Measurements from ENCODE around the gene MADD. TPM values are rescaled to one million over a fixed set of nuclear protein-coding genes. Genes with fewer than 3 reads are reported as not detected.

The MADD gene
- total and polyA plus RNA-seq, 2 donors (not counting 1 experiment from before 2014, with no cell fraction given) = 7.0 to 15.4 TPM

GRCh38 chr11:47280860-47281259, 10.9 kb downstream of the MADD start:
- H3K36me3 ChIP-seq (ENCODE audit: control insufficient read depth, insufficient read depth, low read length) = peaks cover 31% of the 10 kb centered on the region
- no peaks in the 10 kb centered on the region for H4K20me1 ChIP-seq (ENCODE audit: control insufficient read depth, extremely low read depth, insufficient read depth, low read length)
- no peak overlapping the region for H2AFZ ChIP-seq (ENCODE audit: low read length)
- DNase-seq (ENCODE audit: low read depth in 2 of 2) = no peak
- no peaks in the 10 kb centered on the region for H3K79me2 ChIP-seq (ENCODE audit: control insufficient read depth, insufficient read depth, low read length)
- no peak overlapping the region for H3K4me3 ChIP-seq (replicated peaks in 1 of 4; ENCODE audit: control extremely low read depth in 1 of 4, insufficient read depth in 1 of 4, low read depth in 3 of 4, low read length in 4 of 4)
- no peaks in the 10 kb centered on the region for H3K27me3 ChIP-seq (ENCODE audit: control insufficient read depth, insufficient read depth, low read length)
- no peaks in the 10 kb centered on the region for H3K4me1 ChIP-seq (ENCODE audit: control insufficient read depth, extremely low read depth, insufficient read depth, low read length)
- H3K27ac ChIP-seq (ENCODE audit: insufficient read depth, low read length) = no peak overlapping the region
- no peak for TF ChIP-seq EZH2 (IDR thresholded peaks at IDR 0.05; ENCODE audit: low read length, missing control alignments)
- TF ChIP-seq CTCF (conservative IDR thresholded peaks at IDR 0.05 in 1 of 2, IDR thresholded peaks at IDR 0.05 in 1 of 2; ENCODE audit: low read depth in 1 of 2, low read length in 2 of 2) = no peak
- H3K9me3 ChIP-seq (ENCODE audit: control insufficient read depth, insufficient read depth, low read depth, low read length) = no peaks in the 10 kb centered on the region
- no peak overlapping the region for H3K4me2 ChIP-seq (ENCODE audit: extremely low read depth, insufficient read depth, low read length)
- H3K9ac ChIP-seq (ENCODE audit: insufficient read depth, low read length) = no peak overlapping the region

GRCh38 chr11:47282462-47282861, 12.5 kb downstream of the MADD start:
- no peak for TF ChIP-seq CTCF (conservative IDR thresholded peaks at IDR 0.05 in 1 of 2, IDR thresholded peaks at IDR 0.05 in 1 of 2; ENCODE audit: low read depth in 1 of 2, low read length in 2 of 2)
- no peak for TF ChIP-seq EZH2 (IDR thresholded peaks at IDR 0.05; ENCODE audit: low read length, missing control alignments)
- Histone ChIP-seq H4K20me1 (ENCODE audit: control insufficient read depth, extremely low read depth, insufficient read depth, low read length) (no peaks in the 10 kb centered on the region), H3K4me3 (replicated peaks in 1 of 4; ENCODE audit: control extremely low read depth in 1 of 4, insufficient read depth in 1 of 4, low read depth in 3 of 4, low read length in 4 of 4) (no peak overlapping the region), H3K9me3 (ENCODE audit: control insufficient read depth, insufficient read depth, low read depth, low read length) (no peaks in the 10 kb centered on the region), H2AFZ (ENCODE audit: low read length) (no peak overlapping the region), H3K27ac (ENCODE audit: insufficient read depth, low read length) (no peak overlapping the region), H3K4me1 (ENCODE audit: control insufficient read depth, extremely low read depth, insufficient read depth, low read length) (no peaks in the 10 kb centered on the region), H3K36me3 (ENCODE audit: control insufficient read depth, insufficient read depth, low read length) (peaks cover 35% of the 10 kb centered on the region), H3K27me3 (ENCODE audit: control insufficient read depth, insufficient read depth, low read length) (no peaks in the 10 kb centered on the region), H3K4me2 (ENCODE audit: extremely low read depth, insufficient read depth, low read length) (no peak overlapping the region), H3K9ac (ENCODE audit: insufficient read depth, low read length) (no peak overlapping the region), H3K79me2 (ENCODE audit: control insufficient read depth, insufficient read depth, low read length) (no peaks in the 10 kb centered on the region)
- DNase-seq (ENCODE audit: low read depth in 2 of 2) = no peak

- Histone ChIP-seq H3K4me2 (ENCODE audit: extremely low read depth, insufficient read depth, low read length) (no peak overlapping the region), H3K4me3 (replicated peaks in 1 of 4; ENCODE audit: control extremely low read depth in 1 of 4, insufficient read depth in 1 of 4, low read depth in 3 of 4, low read length in 4 of 4) (no peak overlapping the region), H2AFZ (ENCODE audit: low read length) (no peak overlapping the region), H3K36me3 (ENCODE audit: control insufficient read depth, insufficient read depth, low read length) (peaks cover 40% of the 10 kb centered on the region), H3K4me1 (ENCODE audit: control insufficient read depth, extremely low read depth, insufficient read depth, low read length) (no peaks in the 10 kb centered on the region), H3K79me2 (ENCODE audit: control insufficient read depth, insufficient read depth, low read length) (no peaks in the 10 kb centered on the region), H3K27ac (ENCODE audit: insufficient read depth, low read length) (no peak overlapping the region), H3K27me3 (ENCODE audit: control insufficient read depth, insufficient read depth, low read length) (no peaks in the 10 kb centered on the region), H4K20me1 (ENCODE audit: control insufficient read depth, extremely low read depth, insufficient read depth, low read length) (no peaks in the 10 kb centered on the region), H3K9ac (ENCODE audit: insufficient read depth, low read length) (no peak overlapping the region), H3K9me3 (ENCODE audit: control insufficient read depth, insufficient read depth, low read depth, low read length) (no peaks in the 10 kb centered on the region)
- no peak for DNase-seq (ENCODE audit: low read depth in 2 of 2)
- no peak for TF ChIP-seq CTCF (conservative IDR thresholded peaks at IDR 0.05 in 1 of 2, IDR thresholded peaks at IDR 0.05 in 1 of 2; ENCODE audit: low read depth in 1 of 2, low read length in 2 of 2)
- TF ChIP-seq EZH2 (IDR thresholded peaks at IDR 0.05; ENCODE audit: low read length, missing control alignments) = no peak
These were observed 14.2 kb downstream of the MADD start for GRCh38 chr11:47284151-47284550.
